WI38 (cell line): ENCODE results near the gene TMC8.

Source experiments
- H3K4me3 ChIP-seq: 2 replicates; pipeline ENCODE4 v1.5.1; 2011; ENCODE audit warnings: low read depth, mild to moderate bottlenecking, control low read depth, low read length
- TF ChIP-seq, protein P1 (sequence below): IDR thresholded peaks from 2 replicates; pipeline ENCODE4 v1.5.1; 2012; ENCODE audit warnings: low read depth, mild to moderate bottlenecking, control low read depth, low read length

TMC8 gene

DNA sequence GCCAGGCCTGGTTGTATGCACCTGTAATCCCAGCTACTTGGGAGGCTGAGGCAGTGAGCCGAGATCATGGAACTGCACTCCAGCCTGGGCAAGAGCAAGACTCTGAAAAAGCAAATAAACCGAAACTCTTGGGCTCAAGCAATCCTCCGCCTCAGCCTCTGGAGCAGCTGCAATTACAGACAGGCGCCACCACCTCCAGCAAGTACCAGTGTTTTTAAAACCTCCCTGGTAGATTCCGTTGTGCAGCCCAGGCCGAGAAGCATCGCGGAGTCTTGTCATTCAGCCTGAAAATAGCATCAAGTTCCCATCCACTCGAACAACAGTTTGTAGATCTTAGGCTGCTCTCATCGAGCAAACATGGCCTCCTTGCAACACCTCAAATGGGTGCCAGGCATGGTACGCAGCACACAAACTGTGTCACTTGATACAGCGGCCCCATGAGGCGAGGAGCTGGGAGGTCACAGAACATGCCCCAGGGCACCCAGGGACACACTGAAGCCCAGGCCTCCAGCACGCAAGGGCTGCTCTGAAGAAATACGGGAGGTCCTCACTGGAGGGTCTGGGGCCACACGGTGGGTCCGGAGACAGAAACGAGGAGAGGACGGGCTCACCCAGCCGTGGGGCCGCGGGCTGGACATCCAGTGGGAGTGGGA, 20.1 kb upstream of the TMC8 start:
- TF ChIP-seq, protein P1, sequence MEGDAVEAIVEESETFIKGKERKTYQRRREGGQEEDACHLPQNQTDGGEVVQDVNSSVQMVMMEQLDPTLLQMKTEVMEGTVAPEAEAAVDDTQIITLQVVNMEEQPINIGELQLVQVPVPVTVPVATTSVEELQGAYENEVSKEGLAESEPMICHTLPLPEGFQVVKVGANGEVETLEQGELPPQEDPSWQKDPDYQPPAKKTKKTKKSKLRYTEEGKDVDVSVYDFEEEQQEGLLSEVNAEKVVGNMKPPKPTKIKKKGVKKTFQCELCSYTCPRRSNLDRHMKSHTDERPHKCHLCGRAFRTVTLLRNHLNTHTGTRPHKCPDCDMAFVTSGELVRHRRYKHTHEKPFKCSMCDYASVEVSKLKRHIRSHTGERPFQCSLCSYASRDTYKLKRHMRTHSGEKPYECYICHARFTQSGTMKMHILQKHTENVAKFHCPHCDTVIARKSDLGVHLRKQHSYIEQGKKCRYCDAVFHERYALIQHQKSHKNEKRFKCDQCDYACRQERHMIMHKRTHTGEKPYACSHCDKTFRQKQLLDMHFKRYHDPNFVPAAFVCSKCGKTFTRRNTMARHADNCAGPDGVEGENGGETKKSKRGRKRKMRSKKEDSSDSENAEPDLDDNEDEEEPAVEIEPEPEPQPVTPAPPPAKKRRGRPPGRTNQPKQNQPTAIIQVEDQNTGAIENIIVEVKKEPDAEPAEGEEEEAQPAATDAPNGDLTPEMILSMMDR, result no peak
- H3K4me3 ChIP-seq, result no peak overlapping the region

DNA sequence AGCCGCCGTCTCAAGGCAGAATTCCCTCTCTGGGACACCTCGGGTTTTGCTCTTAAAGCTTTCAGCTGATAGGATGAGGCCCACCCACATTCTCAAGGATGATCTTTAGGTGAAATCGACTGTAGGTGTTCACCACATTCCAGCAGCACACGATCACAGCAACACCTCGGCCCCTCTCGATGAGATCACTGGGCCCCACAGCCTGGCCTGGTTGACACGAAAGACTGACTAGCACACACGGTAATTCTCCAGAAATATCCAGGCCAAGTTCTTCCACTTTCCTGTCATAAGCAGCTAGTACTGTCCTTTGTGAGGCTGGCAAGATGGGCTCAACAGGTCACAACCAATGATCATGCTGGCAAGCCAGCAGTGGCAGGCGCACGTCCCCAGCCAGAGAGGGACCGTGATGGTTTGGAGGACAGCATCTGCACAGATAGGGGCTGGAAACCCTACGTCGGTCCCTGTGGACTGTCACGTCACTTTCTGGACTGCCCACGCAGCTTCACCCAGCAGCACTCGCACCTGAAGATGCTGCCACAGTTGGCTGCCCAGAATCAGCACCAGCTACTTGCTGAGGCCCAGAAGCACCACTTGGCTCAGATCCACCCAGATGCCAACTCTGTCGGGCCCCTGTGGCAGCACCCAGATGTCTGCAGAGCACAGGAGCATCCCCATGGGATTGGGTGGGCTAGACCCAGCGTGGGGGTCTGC, 19.4 kb upstream of the TMC8 start:
- TF ChIP-seq, protein P1, result no peak

DNA sequence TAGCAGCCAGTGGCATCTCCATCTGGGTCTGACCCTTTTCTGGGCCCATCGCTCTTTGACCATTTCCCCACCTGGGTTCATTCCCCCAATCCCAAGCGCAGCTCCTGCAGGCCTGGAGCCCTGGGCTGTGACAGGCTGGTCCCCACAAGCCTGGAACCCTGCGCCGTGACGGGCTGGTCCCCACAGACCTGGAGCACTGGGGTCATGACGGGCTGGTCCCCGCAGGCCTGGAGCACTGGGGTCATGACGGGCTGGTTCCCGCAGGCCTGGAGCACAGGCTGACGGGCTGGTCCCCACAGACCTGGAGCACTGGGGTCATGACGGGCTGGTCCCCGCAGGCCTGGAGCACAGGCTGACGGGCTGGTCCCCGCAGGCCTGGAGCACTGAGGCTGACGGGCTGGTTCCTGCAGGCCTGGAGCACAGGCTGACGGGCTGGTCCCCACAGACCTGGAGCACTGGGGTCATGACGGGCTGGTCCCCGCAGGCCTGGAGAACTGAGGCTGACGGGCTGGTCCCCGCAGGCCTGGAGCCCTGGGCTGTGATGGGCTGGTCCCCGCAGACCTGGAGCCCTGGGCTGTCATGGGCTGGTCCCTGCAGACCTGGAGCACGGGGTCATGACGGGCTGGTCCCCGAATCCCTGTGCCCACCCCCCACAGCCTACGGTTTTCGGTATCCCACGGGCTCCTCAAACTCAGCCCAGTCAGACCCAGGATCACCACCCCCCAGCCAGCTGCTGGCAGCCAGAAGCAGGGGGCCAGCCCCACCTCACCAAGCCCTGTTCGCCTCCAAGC, 18.6 kb upstream of the TMC8 start:
- TF ChIP-seq, protein P1, result no peak
- H3K4me3 ChIP-seq, result no peak overlapping the region

More for the DNA sequence above, 19.4 kb upstream of the TMC8 start:
- no peak overlapping the region for H3K4me3 ChIP-seq

DNA sequence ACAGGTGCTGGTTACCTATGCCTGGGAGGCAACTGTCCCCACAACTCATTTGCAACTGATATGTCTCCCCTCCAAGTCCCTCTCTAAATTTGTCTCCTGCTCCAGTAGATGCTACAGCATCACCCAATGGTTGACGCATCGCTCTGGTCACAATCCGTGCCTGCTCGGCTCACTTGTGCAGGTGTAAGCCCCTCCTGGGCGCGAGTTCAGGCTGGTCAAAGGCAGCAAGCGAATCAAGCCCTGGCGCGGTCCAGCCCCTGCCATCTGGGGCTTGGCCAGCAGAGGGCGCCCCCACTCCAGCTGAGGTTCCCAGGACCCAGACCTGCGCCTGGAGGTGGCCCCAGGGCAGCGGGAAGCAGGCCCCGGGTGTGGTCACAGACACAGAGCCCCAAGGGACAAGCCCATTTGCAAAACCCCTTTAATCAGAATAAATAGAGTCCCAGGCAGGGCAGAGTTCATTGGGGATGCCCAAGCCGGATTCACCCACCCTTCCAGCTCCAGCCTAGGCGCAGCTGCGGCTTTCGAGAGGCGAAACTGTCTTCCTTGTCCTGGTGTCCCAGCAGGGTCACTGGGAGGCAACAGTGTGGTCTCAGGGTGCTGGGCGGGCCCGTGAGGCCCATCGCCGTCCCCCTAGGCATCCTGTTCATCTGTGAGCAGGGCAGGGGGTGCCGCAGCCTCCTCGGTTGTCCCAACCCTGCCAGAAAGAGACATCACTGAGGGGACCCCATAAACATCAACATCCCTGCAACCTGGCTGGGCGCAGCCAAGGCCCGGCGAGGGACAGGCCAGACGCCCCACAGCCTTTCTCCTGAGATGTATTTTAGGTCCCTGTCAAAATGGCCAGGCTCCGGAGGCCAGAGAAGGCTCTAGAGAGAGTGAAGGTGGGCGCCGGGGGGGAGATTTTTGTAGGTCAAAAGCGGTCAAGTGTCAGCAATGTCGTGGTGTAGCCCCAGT, 17.8 kb upstream of the TMC8 start:
- no peak overlapping the region for H3K4me3 ChIP-seq
- TF ChIP-seq, protein P1, result peak; percentile 95

DNA sequence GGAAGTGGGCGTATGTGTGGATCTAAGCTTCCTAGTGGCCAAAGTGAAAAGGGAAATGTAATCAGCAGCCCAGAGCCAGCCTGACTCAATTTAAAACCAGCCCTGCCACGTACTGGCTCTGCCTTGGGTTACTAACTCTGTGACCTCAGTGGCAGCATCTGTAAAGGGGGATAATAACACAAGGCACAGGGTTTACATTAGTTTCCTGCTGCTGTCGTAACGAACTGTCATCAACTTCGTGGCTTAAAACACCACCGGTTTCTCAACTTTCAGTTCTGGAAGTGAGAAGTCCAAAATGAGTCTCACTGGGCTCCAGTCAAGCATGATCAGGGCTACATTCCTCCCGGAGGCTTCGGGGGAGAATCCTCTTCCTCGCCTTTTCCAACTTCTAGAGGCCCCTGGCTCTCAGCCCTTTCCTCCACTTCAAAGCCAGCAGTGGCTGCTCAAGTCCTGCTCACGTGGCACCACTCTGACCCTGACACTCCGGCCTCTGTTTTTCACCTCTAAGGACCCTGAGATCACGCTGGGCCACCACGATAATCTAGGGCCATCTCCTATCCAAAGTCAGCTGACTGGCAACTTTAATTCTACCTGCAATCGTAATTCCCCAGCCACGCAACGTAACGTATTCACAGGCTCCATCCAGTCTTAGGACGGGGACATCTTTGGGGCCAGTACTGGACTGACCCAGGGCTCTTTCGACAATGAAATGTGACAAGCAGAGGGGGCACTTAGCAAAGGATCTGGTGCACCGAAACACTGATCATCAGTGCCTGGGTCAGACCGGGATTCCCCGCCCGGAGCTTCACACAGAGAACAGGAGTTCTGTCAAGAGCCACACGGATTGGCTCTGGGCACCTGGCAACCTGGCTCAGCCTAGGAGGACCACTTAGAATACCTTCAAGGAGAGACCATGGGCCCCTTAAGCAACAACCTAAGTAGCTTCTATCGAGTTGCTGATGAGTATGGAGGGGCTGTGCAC, 16.5 kb upstream of the TMC8 start:
- TF ChIP-seq, protein P1, result no peak
- no peak overlapping the region for H3K4me3 ChIP-seq
